Measurements from ENCODE around the gene KPNA3.

KPNA3 gene

GRCh38 chr13:49760558-49760957, 31.9 kb downstream of the KPNA3 start:
- Histone ChIP-seq H3K27me3 (ENCODE audit: control insufficient read depth in 5 of 5, insufficient read depth in 4 of 5, low read length in 5 of 5) (no peaks in the 10 kb centered on the region), H3K36me3 (ENCODE audit: control insufficient read depth in 5 of 5, insufficient read depth in 5 of 5, low read length in 5 of 5) (peaks cover 0 to 4% (median 0%) of the 10 kb centered on the region in 5 donors), H3K9ac (ENCODE audit: low read length in 5 of 5) (no peak overlapping the region), H3K4me3 (ENCODE audit: low read depth in 1 of 5, low read length in 5 of 5) (no peak overlapping the region), H3K4me1 (ENCODE audit: control insufficient read depth in 5 of 5, insufficient read depth in 5 of 5, low read length in 5 of 5) (peaks cover 0 to 3% (median 0%) of the 10 kb centered on the region in 5 donors), H3K9me3 (ENCODE audit: control insufficient read depth in 5 of 5, low read length in 5 of 5) (peaks cover 0 to 2% (median 0%) of the 10 kb centered on the region in 5 donors), H3K27ac (ENCODE audit: low read depth, low read length) (no peak overlapping the region)

- H3K9ac ChIP-seq (ENCODE audit: low read length in 5 of 5) = no peak overlapping the region
- H3K4me1 ChIP-seq (ENCODE audit: control insufficient read depth in 5 of 5, insufficient read depth in 5 of 5, low read length in 5 of 5) = peaks cover 0 to 3% (median 0%) of the 10 kb centered on the region in 5 donors
- no peak overlapping the region for H3K27ac ChIP-seq (ENCODE audit: low read depth, low read length)
- peaks cover 0 to 4% (median 0%) of the 10 kb centered on the region in 5 donors for H3K36me3 ChIP-seq (ENCODE audit: control insufficient read depth in 5 of 5, insufficient read depth in 5 of 5, low read length in 5 of 5)
- H3K27me3 ChIP-seq (ENCODE audit: control insufficient read depth in 5 of 5, insufficient read depth in 4 of 5, low read length in 5 of 5) = no peaks in the 10 kb centered on the region
- no peak overlapping the region for H3K4me3 ChIP-seq (ENCODE audit: low read depth in 1 of 5, low read length in 5 of 5)
- H3K9me3 ChIP-seq (ENCODE audit: control insufficient read depth in 5 of 5, low read length in 5 of 5) = peaks cover 0 to 2% (median 0%) of the 10 kb centered on the region in 5 donors
Measured at GRCh38 chr13:49759503-49759902, 33.0 kb downstream of the KPNA3 start.

- no peak overlapping the region for H3K9ac ChIP-seq (ENCODE audit: low read length in 5 of 5)
- no peak overlapping the region for H3K4me3 ChIP-seq (ENCODE audit: low read depth in 1 of 5, low read length in 5 of 5)
- H3K9me3 ChIP-seq (ENCODE audit: control insufficient read depth in 5 of 5, low read length in 5 of 5) = peaks cover 0 to 2% (median 0%) of the 10 kb centered on the region in 5 donors
- H3K27ac ChIP-seq (ENCODE audit: low read depth, low read length) = no peak overlapping the region
- peaks cover 0 to 3% (median 0%) of the 10 kb centered on the region in 5 donors for H3K4me1 ChIP-seq (ENCODE audit: control insufficient read depth in 5 of 5, insufficient read depth in 5 of 5, low read length in 5 of 5)
- H3K36me3 ChIP-seq (ENCODE audit: control insufficient read depth in 5 of 5, insufficient read depth in 5 of 5, low read length in 5 of 5) = peaks cover 0 to 4% (median 0%) of the 10 kb centered on the region in 5 donors
- no peaks in the 10 kb centered on the region for H3K27me3 ChIP-seq (ENCODE audit: control insufficient read depth in 5 of 5, insufficient read depth in 4 of 5, low read length in 5 of 5)
Measured at GRCh38 chr13:49756263-49756662, 36.2 kb downstream of the KPNA3 start.

- H3K27me3 ChIP-seq (ENCODE audit: control insufficient read depth in 5 of 5, insufficient read depth in 4 of 5, low read length in 5 of 5) = no peaks in the 10 kb centered on the region
- H3K27ac ChIP-seq (ENCODE audit: low read depth, low read length) = no peak overlapping the region
- peaks cover 0 to 4% (median 0%) of the 10 kb centered on the region in 5 donors for H3K4me1 ChIP-seq (ENCODE audit: control insufficient read depth in 5 of 5, insufficient read depth in 5 of 5, low read length in 5 of 5)
- no peaks in the 10 kb centered on the region for H3K9me3 ChIP-seq (ENCODE audit: control insufficient read depth in 5 of 5, low read length in 5 of 5)
- no peak overlapping the region for H3K4me3 ChIP-seq (ENCODE audit: low read depth in 1 of 5, low read length in 5 of 5)
- no peak overlapping the region for H3K9ac ChIP-seq (ENCODE audit: low read length in 5 of 5)
- no peaks in the 10 kb centered on the region for H3K36me3 ChIP-seq (ENCODE audit: control insufficient read depth in 5 of 5, insufficient read depth in 5 of 5, low read length in 5 of 5)
Measured at GRCh38 chr13:49754146-49754545, 38.3 kb downstream of the KPNA3 start.

GRCh38 chr13:49749848-49750247, 42.6 kb downstream of the KPNA3 start:
- Histone ChIP-seq H3K27me3 (ENCODE audit: control insufficient read depth in 5 of 5, insufficient read depth in 4 of 5, low read length in 5 of 5) (no peaks in the 10 kb centered on the region), H3K4me1 (ENCODE audit: control insufficient read depth in 5 of 5, insufficient read depth in 5 of 5, low read length in 5 of 5) (peaks cover 0 to 4% (median 0%) of the 10 kb centered on the region in 5 donors), H3K36me3 (ENCODE audit: control insufficient read depth in 5 of 5, insufficient read depth in 5 of 5, low read length in 5 of 5) (peaks cover 2 to 11% (median 3%) of the 10 kb centered on the region in 5 donors), H3K9ac (ENCODE audit: low read length in 5 of 5) (no peak overlapping the region), H3K9me3 (ENCODE audit: control insufficient read depth in 5 of 5, low read length in 5 of 5) (no peaks in the 10 kb centered on the region), H3K27ac (ENCODE audit: low read depth, low read length) (no peak overlapping the region), H3K4me3 (ENCODE audit: low read depth in 1 of 5, low read length in 5 of 5) (no peak overlapping the region)

GRCh38 chr13:49746111-49746510, 46.4 kb downstream of the KPNA3 start:
- no peak overlapping the region for H3K4me3 ChIP-seq (ENCODE audit: low read depth in 1 of 5, low read length in 5 of 5)
- no peaks in the 10 kb centered on the region for H3K9me3 ChIP-seq (ENCODE audit: control insufficient read depth in 5 of 5, low read length in 5 of 5)
- H3K4me1 ChIP-seq (ENCODE audit: control insufficient read depth in 5 of 5, insufficient read depth in 5 of 5, low read length in 5 of 5) = peaks cover 0 to 3% (median 0%) of the 10 kb centered on the region in 5 donors
- H3K9ac ChIP-seq (ENCODE audit: low read length in 5 of 5) = no peak overlapping the region
- no peak overlapping the region for H3K27ac ChIP-seq (ENCODE audit: low read depth, low read length)
- no peaks in the 10 kb centered on the region for H3K27me3 ChIP-seq (ENCODE audit: control insufficient read depth in 5 of 5, insufficient read depth in 4 of 5, low read length in 5 of 5)
- H3K36me3 ChIP-seq (ENCODE audit: control insufficient read depth in 5 of 5, insufficient read depth in 5 of 5, low read length in 5 of 5) = peaks cover 4 to 11% (median 6%) of the 10 kb centered on the region in 5 donors

- no peak overlapping the region for H3K9ac ChIP-seq (ENCODE audit: low read length in 5 of 5)
Measured at GRCh38 chr13:49740870-49741269, 51.6 kb downstream of the KPNA3 start.

GRCh38 chr13:49739498-49740187, 52.8 kb downstream of the KPNA3 start:
- Histone ChIP-seq H3K9ac (ENCODE audit: low read length in 5 of 5) (no peak overlapping the region), H3K4me3 (ENCODE audit: low read depth in 1 of 5, low read length in 5 of 5) (no peak overlapping the region), H3K27ac (ENCODE audit: low read depth, low read length) (no peak overlapping the region), H3K4me1 (ENCODE audit: control insufficient read depth in 5 of 5, insufficient read depth in 5 of 5, low read length in 5 of 5) (no peaks in the 10 kb centered on the region), H3K27me3 (ENCODE audit: control insufficient read depth in 5 of 5, insufficient read depth in 4 of 5, low read length in 5 of 5) (no peaks in the 10 kb centered on the region), H3K36me3 (ENCODE audit: control insufficient read depth in 5 of 5, insufficient read depth in 5 of 5, low read length in 5 of 5) (peaks cover 0 to 9% (median 6%) of the 10 kb centered on the region in 5 donors), H3K9me3 (ENCODE audit: control insufficient read depth in 5 of 5, low read length in 5 of 5) (no peaks in the 10 kb centered on the region)

More at GRCh38 chr13:49740870-49741269, 51.6 kb downstream of the KPNA3 start:
- no peaks in the 10 kb centered on the region for H3K9me3 ChIP-seq (ENCODE audit: control insufficient read depth in 5 of 5, low read length in 5 of 5)
- no peak overlapping the region for H3K27ac ChIP-seq (ENCODE audit: low read depth, low read length)
- H3K36me3 ChIP-seq (ENCODE audit: control insufficient read depth in 5 of 5, insufficient read depth in 5 of 5, low read length in 5 of 5) = peaks cover 0 to 13% (median 6%) of the 10 kb centered on the region in 5 donors
- H3K4me3 ChIP-seq (ENCODE audit: low read depth in 1 of 5, low read length in 5 of 5) = no peak overlapping the region
- H3K27me3 ChIP-seq (ENCODE audit: control insufficient read depth in 5 of 5, insufficient read depth in 4 of 5, low read length in 5 of 5) = no peaks in the 10 kb centered on the region
- H3K4me1 ChIP-seq (ENCODE audit: control insufficient read depth in 5 of 5, insufficient read depth in 5 of 5, low read length in 5 of 5) = no peaks in the 10 kb centered on the region

- Histone ChIP-seq H3K27ac (ENCODE audit: low read depth, low read length) (no peak overlapping the region), H3K9me3 (ENCODE audit: control insufficient read depth in 5 of 5, low read length in 5 of 5) (no peaks in the 10 kb centered on the region), H3K36me3 (ENCODE audit: control insufficient read depth in 5 of 5, insufficient read depth in 5 of 5, low read length in 5 of 5) (peaks cover 2 to 19% (median 11%) of the 10 kb centered on the region in 5 donors), H3K9ac (ENCODE audit: low read length in 5 of 5) (no peak overlapping the region), H3K4me3 (ENCODE audit: low read depth in 1 of 5, low read length in 5 of 5) (no peak overlapping the region), H3K4me1 (ENCODE audit: control insufficient read depth in 5 of 5, insufficient read depth in 5 of 5, low read length in 5 of 5) (no peaks in the 10 kb centered on the region), H3K27me3 (ENCODE audit: control insufficient read depth in 5 of 5, insufficient read depth in 4 of 5, low read length in 5 of 5) (no peaks in the 10 kb centered on the region)
Measured at GRCh38 chr13:49733181-49733951, 59.1 kb downstream of the KPNA3 start.

- H3K9me3 ChIP-seq (ENCODE audit: control insufficient read depth in 5 of 5, low read length in 5 of 5) = no peaks in the 10 kb centered on the region
- H3K4me1 ChIP-seq (ENCODE audit: control insufficient read depth in 5 of 5, insufficient read depth in 5 of 5, low read length in 5 of 5) = no peaks in the 10 kb centered on the region
- H3K27ac ChIP-seq (ENCODE audit: low read depth, low read length) = no peak overlapping the region
- H3K27me3 ChIP-seq (ENCODE audit: control insufficient read depth in 5 of 5, insufficient read depth in 4 of 5, low read length in 5 of 5) = no peaks in the 10 kb centered on the region
- H3K36me3 ChIP-seq (ENCODE audit: control insufficient read depth in 5 of 5, insufficient read depth in 5 of 5, low read length in 5 of 5) = peaks cover 2 to 22% (median 11%) of the 10 kb centered on the region in 5 donors
- H3K4me3 ChIP-seq (ENCODE audit: low read depth in 1 of 5, low read length in 5 of 5) = no peak overlapping the region
- H3K9ac ChIP-seq (ENCODE audit: low read length in 5 of 5) = no peak overlapping the region
Measured at GRCh38 chr13:49731766-49732165, 60.7 kb downstream of the KPNA3 start.

All from subcutaneous abdominal adipose tissue (tissue), 5 donors.